B cell (primary cell): ENCODE data around the gene SLC9A9. TPM values are rescaled to one million over a fixed set of nuclear protein-coding genes. Genes with fewer than 3 reads are reported as not detected.

Experiments used
- ATAC-seq: fragments of 200-7000 bp; cut with Tn5 transposase; one replicate; pipeline ENCODE4 v1.10.0; 2021; ENCODE audit warnings: low read depth, mild to moderate bottlenecking, moderate number of reproducible peaks, moderate library complexity
- CTCF ChIA-PET: fragments of 350-600 bp; sonication (Branson Sonifier 250); formaldehyde crosslinking; loops from one replicate; lab custom pipeline; 2021; ENCODE audit warnings: antibody characterized with exemption, inconsistent platforms; lab: Charles Lee
- POLR2A ChIA-PET: fragments of 350-600 bp; sonication (Branson Sonifier 250); formaldehyde crosslinking; loops from one replicate; lab custom pipeline; 2021; ENCODE audit warnings: antibody characterized with exemption; lab: Charles Lee
- DNase-seq: peaks from one replicate; pipeline ENCODE4 v3.0.0; 2013
- H2AFZ ChIP-seq: 2 replicates; pipeline ENCODE4 v1.6.1; 2012; ENCODE audit warnings: mild to moderate bottlenecking, low read depth, low read length; ENCODE audit not compliant: insufficient read depth, poor library complexity, severe bottlenecking
- H3K27ac ChIP-seq, 2 donors: 1 replicate in 1 of 2; 2 replicates in 1 of 2; pipeline ENCODE4 v1.5.1; 2012 to 2013; ENCODE audit warnings: low read length in 2 of 2, mild to moderate bottlenecking in 2 of 2, moderate library complexity in 1 of 2
- H3K27me3 ChIP-seq, 4 experiments: fragments of 200-600 bp in 1 of 4; sonication (generic) in 1 of 4; replicated peaks in 1 of 4; 1 replicate in 2 of 4; 2 replicates in 2 of 4; pipeline versions ENCODE4 v1.6.1 to v1.7.0; 2013 to 2016; ENCODE audit warnings: low read length in 3 of 4, mild to moderate bottlenecking in 2 of 4, mixed read lengths in 1 of 4, moderate library complexity in 1 of 4; ENCODE audit not compliant: insufficient read depth in 4 of 4, control insufficient read depth in 3 of 4; ENCODE audit errors: control extremely low read depth in 1 of 4
- H3K36me3 ChIP-seq, 2 experiments: replicated peaks in 1 of 2; 1 replicate in 1 of 2; 2 replicates in 1 of 2; pipeline versions ENCODE4 v1.6.1 to v1.7.1; 2013; ENCODE audit warnings: low read length in 1 of 2; ENCODE audit not compliant: insufficient read depth in 2 of 2, control insufficient read depth in 1 of 2; ENCODE audit errors: control extremely low read depth in 1 of 2, extremely low read depth in 1 of 2
- H3K4me1 ChIP-seq, 2 donors: fragments of 200-600 bp in 1 of 2; sonication (generic) in 1 of 2; 1 replicate in 1 of 2; 2 replicates in 1 of 2; pipeline versions ENCODE4 v1.5.1 to v1.6.1; 2013 to 2017; ENCODE audit warnings: low read length in 2 of 2; ENCODE audit not compliant: control insufficient read depth in 2 of 2, insufficient read depth in 2 of 2
- H3K4me2 ChIP-seq: replicated peaks from 2 replicates; pipeline ENCODE3; 2012; ENCODE audit warnings: mild to moderate bottlenecking, low read depth, low read length; ENCODE audit not compliant: poor library complexity, severe bottlenecking
- H3K4me3 ChIP-seq, 5 experiments: fragments of 200-600 bp in 1 of 5; sonication (generic) in 1 of 5; 1 replicate in 3 of 5; 2 replicates in 2 of 5; pipeline versions ENCODE4 v1.5.1 to v1.7.0; 2011 to 2016; ENCODE audit warnings: low read length in 4 of 5, mild to moderate bottlenecking in 4 of 5, low read depth in 2 of 5, control low read depth in 1 of 5, moderate library complexity in 1 of 5; ENCODE audit not compliant: insufficient read depth in 1 of 5; ENCODE audit errors: control extremely low read depth in 1 of 5, extremely low read depth in 1 of 5
- H3K79me2 ChIP-seq: fragments of 200-600 bp; sonication (generic); one replicate; pipeline ENCODE4 v1.6.0; 2016; ENCODE audit warnings: low read length; ENCODE audit not compliant: control insufficient read depth, insufficient read depth
- H3K9ac ChIP-seq: fragments of 200-600 bp; sonication (generic); 2 replicates; pipeline ENCODE4 v1.6.1; 2017; ENCODE audit warnings: mild to moderate bottlenecking, low read length, moderate library complexity
- H3K9me3 ChIP-seq, 3 donors: one replicate each; pipeline versions ENCODE4 v1.6.1 to v1.7.1; 2013; ENCODE audit warnings: low read length in 2 of 3; ENCODE audit not compliant: control insufficient read depth in 2 of 3, insufficient read depth in 1 of 3; ENCODE audit errors: control extremely low read depth in 1 of 3
- H4K20me1 ChIP-seq: 2 replicates; pipeline ENCODE4 v1.6.0; 2012; ENCODE audit warnings: mild to moderate bottlenecking, low read length; ENCODE audit not compliant: insufficient read depth, control insufficient read depth, poor library complexity, severe bottlenecking
- H3K27ac Mint-ChIP-seq: one replicate; pipeline ENCODE4 v1.8.0; 2021; ENCODE audit warnings: mixed read lengths
- H3K27me3 Mint-ChIP-seq: one replicate; pipeline ENCODE4 v1.8.0; 2021; ENCODE audit warnings: mixed read lengths
- H3K4me1 Mint-ChIP-seq: one replicate; pipeline ENCODE4 v1.8.0; 2021; ENCODE audit warnings: mixed read lengths
- H3K4me3 Mint-ChIP-seq: one replicate; pipeline ENCODE4 v1.8.0; 2021; ENCODE audit warnings: mixed read lengths
- H3K9me3 Mint-ChIP-seq: one replicate; pipeline ENCODE4 v1.8.0; 2022; ENCODE audit warnings: mixed read lengths; ENCODE audit not compliant: insufficient read depth
- EZH2 ChIP-seq: IDR thresholded peaks from 2 replicates; pipeline ENCODE4 v1.6.1; 2012; ENCODE audit warnings: borderline replicate concordance, low read depth, mild to moderate bottlenecking, moderate library complexity, low read length; ENCODE audit not compliant: insufficient read depth, poor library complexity, severe bottlenecking
- WGBS: methylation state at CpG from one replicate; pipeline ENCODE4 v1.1.5; 2013; ENCODE audit warnings: missing lambda C conversion rate; ENCODE audit not compliant: insufficient coverage; 5-methylcytosine and 5-hydroxymethylcytosine counted together
- intact Hi-C: fragments of 100-400 bp; cut with micrococcal nuclease; formaldehyde crosslinking; loops from one replicate; pipeline ENCODE4 v1.10.0; 2022
- polyA plus RNA-seq: library from polyadenylated mRNA; depleted of rRNA; stranded (reverse); fragments of >200 nt; gene quantifications from 2 replicates; pipeline ENCODE4 v1.2.3, GENCODE V29; 2012
- total RNA-seq, 2 donors: library from RNA; stranded (reverse); fragments of 120-200 nt in 1 of 2; gene quantifications; 1 replicate in 1 of 2; 2 replicates in 1 of 2; pipeline versions ENCODE4 v1.2.3 to v1.2.4, GENCODE V29; 2013 to 2022
- TF ChIP-seq, protein P1 (sequence below): fragments of 200-600 bp; IDR thresholded peaks from one replicate; pipeline ENCODE4 v1.8.0; 2022; ENCODE audit warnings: antibody characterized with exemption, mild to moderate bottlenecking

SLC9A9 gene
- total and polyA plus RNA-seq, 2 donors (not counting 1 experiment from before 2014, with no cell fraction given): 7.7 to 17.3 TPM

DNA sequence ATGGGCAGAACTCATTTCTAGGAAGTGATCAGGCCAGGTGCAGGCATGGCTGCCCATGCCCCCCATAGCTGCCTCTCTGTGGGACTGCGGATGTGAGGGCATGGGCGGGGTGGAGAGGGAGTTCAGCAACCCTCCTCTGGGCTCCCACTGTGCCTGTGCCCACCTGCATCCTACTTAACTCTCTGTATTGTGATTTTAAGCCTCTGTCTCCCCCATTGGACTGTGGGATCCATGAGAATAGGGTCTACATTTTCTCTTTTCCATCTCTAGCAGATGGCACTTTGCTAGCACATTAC, 534.4 kb downstream of the SLC9A9 start:
- no peaks in the 10 kb centered on the region for H3K36me3 ChIP-seq
- Mint-ChIP-seq H3K27me3 (no peaks in the 10 kb centered on the region), H3K27ac (no peak overlapping the region), H3K4me1 (no peaks in the 10 kb centered on the region), H3K4me3 (no peak overlapping the region), H3K9me3 (no peaks in the 10 kb centered on the region)
- no peak overlapping the region for H3K4me3 ChIP-seq
- H3K9ac ChIP-seq: no peak overlapping the region
- CTCF ChIA-PET: no interaction called here
- H2AFZ ChIP-seq: no peak overlapping the region
- intact Hi-C loops: no loop called here
- no peaks in the 10 kb centered on the region for H3K9me3 ChIP-seq
- no peak overlapping the region for H3K27ac ChIP-seq
- WGBS: no CpG with 5 or more reads among the region's 2 CpGs
- H3K79me2 ChIP-seq: no peaks in the 10 kb centered on the region
- DNase-seq (no peak), ATAC-seq (no peak)
- POLR2A ChIA-PET: no interaction called here
- TF ChIP-seq, protein P1, sequence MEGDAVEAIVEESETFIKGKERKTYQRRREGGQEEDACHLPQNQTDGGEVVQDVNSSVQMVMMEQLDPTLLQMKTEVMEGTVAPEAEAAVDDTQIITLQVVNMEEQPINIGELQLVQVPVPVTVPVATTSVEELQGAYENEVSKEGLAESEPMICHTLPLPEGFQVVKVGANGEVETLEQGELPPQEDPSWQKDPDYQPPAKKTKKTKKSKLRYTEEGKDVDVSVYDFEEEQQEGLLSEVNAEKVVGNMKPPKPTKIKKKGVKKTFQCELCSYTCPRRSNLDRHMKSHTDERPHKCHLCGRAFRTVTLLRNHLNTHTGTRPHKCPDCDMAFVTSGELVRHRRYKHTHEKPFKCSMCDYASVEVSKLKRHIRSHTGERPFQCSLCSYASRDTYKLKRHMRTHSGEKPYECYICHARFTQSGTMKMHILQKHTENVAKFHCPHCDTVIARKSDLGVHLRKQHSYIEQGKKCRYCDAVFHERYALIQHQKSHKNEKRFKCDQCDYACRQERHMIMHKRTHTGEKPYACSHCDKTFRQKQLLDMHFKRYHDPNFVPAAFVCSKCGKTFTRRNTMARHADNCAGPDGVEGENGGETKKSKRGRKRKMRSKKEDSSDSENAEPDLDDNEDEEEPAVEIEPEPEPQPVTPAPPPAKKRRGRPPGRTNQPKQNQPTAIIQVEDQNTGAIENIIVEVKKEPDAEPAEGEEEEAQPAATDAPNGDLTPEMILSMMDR: no peak
- no peak for TF ChIP-seq EZH2
- no peaks in the 10 kb centered on the region for H4K20me1 ChIP-seq
- no peak overlapping the region for H3K4me2 ChIP-seq
- no peaks in the 10 kb centered on the region for H3K4me1 ChIP-seq
- H3K27me3 ChIP-seq: no peaks in the 10 kb centered on the region

GRCh38 chr3:143313025-143313892, 535.0 kb downstream of the SLC9A9 start:
- Histone ChIP-seq H3K4me1 (no peaks in the 10 kb centered on the region), H3K27ac (no peak overlapping the region), H3K79me2 (no peaks in the 10 kb centered on the region), H4K20me1 (no peaks in the 10 kb centered on the region), H3K27me3 (no peaks in the 10 kb centered on the region), H3K9me3 (no peaks in the 10 kb centered on the region), H3K4me3 (no peak overlapping the region), H2AFZ (no peak overlapping the region), H3K36me3 (no peaks in the 10 kb centered on the region), H3K9ac (no peak overlapping the region), H3K4me2 (no peak overlapping the region)
- H3K4me3 Mint-ChIP-seq: no peak overlapping the region
- no peak for TF ChIP-seq EZH2
- TF ChIP-seq, protein P1: no peak
- DNase-seq: no peak
- H3K9me3 Mint-ChIP-seq: no peaks in the 10 kb centered on the region
- no peaks in the 10 kb centered on the region for H3K27me3 Mint-ChIP-seq
- ChIA-PET CTCF (interaction anchor here (0.7 to 1.4 kb wide), 3 partner anchors 11 to 121 kb away, joined by 3 to 4 read pairs (median 3); no protein-coding TSS in a partner anchor), POLR2A (no interaction called here)
- intact Hi-C loops: no loop called here
- H3K4me1 Mint-ChIP-seq: no peaks in the 10 kb centered on the region
- WGBS: 82% methylated on average over 5 of the region's 6 CpGs
- H3K27ac Mint-ChIP-seq: no peak overlapping the region
- no peak for ATAC-seq
